GM18861 (cell line): ENCODE data around the gene CCDC13.

Experiments used
- ATAC-seq: cut with Tn5 transposase; IDR thresholded peaks from one replicate; pipeline ENCODE4 v1.9.1; 2021; ENCODE audit not compliant: unreplicated experiment

CCDC13 gene

DNA sequence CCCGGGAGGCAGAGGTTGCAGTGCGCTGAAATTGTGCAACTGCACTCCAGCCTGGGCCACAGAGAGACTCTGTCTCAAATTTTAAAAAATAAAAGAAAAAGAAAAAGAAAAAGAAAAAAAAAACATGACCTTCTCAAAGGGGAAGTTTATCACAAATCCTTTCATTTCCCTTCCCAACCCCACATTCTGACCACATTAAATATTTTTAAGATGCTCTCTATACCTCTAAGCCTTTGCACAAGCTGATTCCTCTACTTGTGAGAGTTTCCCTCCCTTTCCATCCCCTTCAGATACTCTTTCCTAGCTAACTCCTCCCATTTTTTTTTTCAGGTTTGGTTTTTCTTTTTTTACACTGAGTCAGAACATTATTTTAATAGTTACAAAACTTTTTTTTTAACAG, 27.2 kb upstream of the CCDC13 start:
- ATAC-seq: no peak

DNA sequence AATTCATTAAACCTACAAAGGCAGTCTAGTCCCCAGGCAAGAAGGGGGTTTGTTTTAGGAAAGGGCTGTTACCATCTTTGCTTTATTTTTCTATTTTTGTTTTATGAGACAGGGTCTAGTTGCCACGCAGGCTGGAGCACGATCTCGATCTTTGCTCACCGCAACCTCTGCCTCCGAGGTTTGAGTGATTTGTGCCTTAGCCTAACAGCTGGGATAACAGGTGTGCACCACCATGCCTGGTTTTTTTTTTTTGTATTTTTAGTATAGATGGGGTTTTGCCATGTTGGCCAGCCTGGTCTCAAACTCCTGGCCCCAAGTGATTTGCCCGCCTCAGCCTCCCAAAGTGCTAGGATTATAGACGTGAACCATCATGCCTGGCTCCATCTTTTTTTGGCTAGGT, 26.3 kb upstream of the CCDC13 start:
- ATAC-seq: no peak

GRCh38 chr3:42796332-42796885, 23.4 kb upstream of the CCDC13 start:
- ATAC-seq: no peak

- no peak for ATAC-seq
Observed at GRCh38 chr3:42795621-42796181, 22.6 kb upstream of the CCDC13 start.

GRCh38 chr3:42790714-42791229, 17.7 kb upstream of the CCDC13 start:
- ATAC-seq: no peak

- no peak for ATAC-seq
Observed at GRCh38 chr3:42786631-42787030, 13.6 kb upstream of the CCDC13 start.

GRCh38 chr3:42786212-42786611, 13.2 kb upstream of the CCDC13 start:
- ATAC-seq: no peak

DNA sequence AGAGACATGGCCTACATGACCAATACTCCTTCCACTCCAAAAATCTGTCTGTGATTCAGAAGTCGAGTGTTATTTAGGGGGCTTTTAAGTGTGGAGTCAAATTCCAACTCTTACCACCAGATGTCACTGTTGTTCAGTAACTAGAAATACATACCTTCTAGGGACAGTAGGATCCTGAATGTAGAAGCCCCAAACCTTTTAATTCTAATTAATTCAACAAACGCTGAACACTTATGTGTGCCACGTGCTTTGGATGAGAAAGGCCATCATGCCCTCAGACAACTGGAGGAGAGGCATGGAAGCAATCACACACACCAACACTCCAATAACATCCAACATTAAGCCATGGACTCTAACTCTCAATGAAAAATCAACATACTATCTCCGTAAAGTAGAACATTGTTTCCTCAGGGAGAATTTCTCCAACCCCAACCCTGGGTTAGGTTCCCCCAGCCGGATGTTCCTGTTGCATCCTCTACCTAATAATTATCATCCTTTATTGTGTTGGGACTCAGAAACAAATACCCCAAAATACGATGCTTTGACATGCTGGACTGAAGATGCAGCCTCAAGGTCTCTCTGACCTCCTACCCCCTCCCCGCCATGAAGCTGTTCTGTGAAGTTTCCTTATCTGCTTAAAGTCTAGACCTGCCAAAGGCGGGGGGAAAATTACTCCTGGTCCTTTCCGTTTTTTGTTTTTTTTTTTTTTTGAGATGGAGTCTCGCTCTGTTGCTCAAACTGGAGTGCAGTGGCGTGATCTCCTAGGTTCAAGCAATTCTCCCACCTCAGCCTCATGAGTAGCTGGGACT, 8.0 kb upstream of the CCDC13 start:
- ATAC-seq: no peak

GRCh38 chr3:42780398-42780797, 7.3 kb upstream of the CCDC13 start:
- no peak for ATAC-seq

GRCh38 chr3:42778644-42779043, 5.6 kb upstream of the CCDC13 start:
- no peak for ATAC-seq

GRCh38 chr3:42773409-42773751, 327 bp upstream of the CCDC13 start:
- ATAC-seq: no peak

DNA sequence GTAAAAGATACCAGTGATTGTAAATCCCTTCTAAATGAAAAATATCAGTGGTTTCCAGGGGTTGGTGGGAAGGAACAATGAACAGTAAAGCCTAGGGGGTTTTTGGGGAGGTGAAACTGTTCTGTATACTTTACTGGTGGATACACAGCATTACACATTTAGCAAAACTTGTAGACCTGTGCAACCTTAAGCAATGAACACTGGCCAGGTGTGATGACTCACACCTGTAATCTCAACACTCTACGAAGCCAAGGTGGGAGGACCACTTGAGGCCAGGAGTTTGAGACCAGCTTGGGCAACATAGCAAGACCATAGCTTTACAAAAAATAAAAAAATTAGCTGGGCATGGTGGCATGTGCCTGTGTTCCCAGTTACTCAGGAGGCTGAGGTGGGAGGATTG, 1.8 kb downstream of the CCDC13 start:
- ATAC-seq: no peak

DNA sequence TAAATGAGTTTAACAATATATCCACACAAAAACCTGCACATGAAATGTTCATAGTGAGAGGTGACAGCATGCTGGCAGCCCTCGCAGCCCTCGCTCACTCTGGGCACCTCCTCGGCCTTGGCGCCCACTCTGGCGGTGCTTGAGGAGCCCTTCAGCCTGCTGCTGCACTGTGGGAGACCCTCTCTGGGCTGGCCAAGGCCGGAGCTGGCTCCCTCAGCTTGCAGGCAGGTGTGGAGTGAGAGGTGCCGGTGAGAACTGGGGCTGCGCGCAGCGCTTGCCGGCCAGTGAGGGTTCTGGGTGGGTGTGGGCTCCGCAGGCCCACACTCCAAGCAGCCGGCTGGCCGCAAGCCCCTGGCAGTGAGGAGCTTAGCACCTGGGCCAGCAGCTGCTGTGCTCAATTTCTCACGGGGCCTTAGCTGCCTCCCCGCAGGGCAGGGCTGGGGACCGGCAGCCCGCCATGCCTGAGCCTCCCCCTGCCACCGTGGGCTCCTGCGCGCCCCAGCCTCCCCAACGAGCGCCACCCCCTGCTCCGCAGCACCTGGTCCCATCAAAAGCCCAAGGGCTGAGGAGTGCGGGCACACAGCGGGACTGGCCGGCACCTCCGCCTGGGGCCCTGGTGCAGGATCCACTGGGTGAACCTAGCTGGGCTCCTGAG, 3.4 kb downstream of the CCDC13 start:
- ATAC-seq: no peak

DNA sequence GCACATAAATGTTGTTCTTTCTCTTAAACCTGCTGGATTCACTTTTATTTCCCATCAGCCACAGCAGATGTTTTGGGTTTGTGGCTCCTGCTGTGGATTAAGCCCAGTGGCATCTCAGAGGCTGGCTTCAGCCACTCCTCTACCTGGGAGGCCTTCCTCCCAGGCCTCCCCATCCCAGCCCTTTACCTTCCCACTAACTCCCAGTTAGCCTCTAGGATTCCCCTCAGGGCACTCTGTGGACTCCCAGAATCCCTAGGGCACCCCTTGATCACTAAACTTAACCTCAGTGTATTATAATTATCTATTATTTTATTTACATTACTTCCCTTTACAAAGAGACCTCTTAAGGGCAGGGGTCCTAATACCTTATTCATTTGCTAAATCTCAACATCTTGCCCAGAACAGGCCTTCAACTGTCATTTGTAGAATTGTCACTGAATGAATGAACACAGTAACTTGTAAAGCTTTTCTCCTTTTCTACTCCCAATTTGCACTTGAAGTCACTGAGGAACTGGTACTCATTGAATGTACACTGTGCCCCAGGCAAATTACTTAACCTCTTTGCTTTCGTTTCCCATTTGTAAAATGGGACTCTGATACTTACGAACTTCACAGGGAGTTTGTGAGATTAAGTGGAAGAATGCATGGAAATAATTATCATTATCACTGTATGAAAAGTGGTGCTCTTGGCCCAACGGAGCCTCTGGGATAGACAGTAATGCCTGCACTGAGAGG, 8.3 kb downstream of the CCDC13 start:
- ATAC-seq: no peak

- ATAC-seq: no peak
Observed at GRCh38 chr3:42764115-42764514, 8.9 kb downstream of the CCDC13 start.

GRCh38 chr3:42763021-42763420, 10.0 kb downstream of the CCDC13 start:
- ATAC-seq: no peak

GRCh38 chr3:42762046-42762724, 10.9 kb downstream of the CCDC13 start:
- ATAC-seq: no peak

- no peak for ATAC-seq
Observed at GRCh38 chr3:42758126-42758525, 14.9 kb downstream of the CCDC13 start.

GRCh38 chr3:42756681-42757213, 16.3 kb downstream of the CCDC13 start:
- ATAC-seq: no peak
